MM.1S (cell line): ENCODE measurements around the gene IRF3.

Experiments
- DNase-seq: peaks from one replicate; pipeline ENCODE4 v3.0.0-alpha.2; 2015
- H2AFZ ChIP-seq: fragments of 300-600 bp; sonication (generic); 2 replicates; pipeline ENCODE4 v1.6.0; 2016; ENCODE audit warnings: antibody characterized with exemption, low read length
- H3F3A ChIP-seq: fragments of 300-600 bp; sonication (generic); 2 replicates; pipeline ENCODE4 v1.6.1; 2016; ENCODE audit warnings: mild to moderate bottlenecking, antibody characterized with exemption, low read length, moderate library complexity, mixed read lengths; ENCODE audit not compliant: insufficient read depth
- H3K27ac ChIP-seq: fragments of 300-600 bp; sonication (generic); 2 replicates; pipeline ENCODE4 v1.5.1; 2016; ENCODE audit warnings: mild to moderate bottlenecking, low read length
- H3K27me3 ChIP-seq: fragments of 300-600 bp; sonication (generic); replicated peaks from 2 replicates; pipeline ENCODE4 v1.6.0; 2016; ENCODE audit warnings: low read length; ENCODE audit not compliant: insufficient read depth
- H3K36me3 ChIP-seq: fragments of 300-600 bp; sonication (generic); replicated peaks from 2 replicates; pipeline ENCODE4 v1.6.1; 2016; ENCODE audit warnings: mild to moderate bottlenecking, low read length, mixed read lengths; ENCODE audit not compliant: insufficient read depth
- H3K4me1 ChIP-seq: fragments of 300-600 bp; sonication (generic); 2 replicates; pipeline ENCODE4 v1.6.1; 2016; ENCODE audit warnings: low read length, mixed read lengths
- H3K4me2 ChIP-seq: fragments of 300-600 bp; sonication (generic); 2 replicates; pipeline ENCODE4 v1.6.0; 2016; ENCODE audit warnings: low read depth, low read length
- H3K4me3 ChIP-seq: fragments of 300-600 bp; sonication (generic); 2 replicates; pipeline ENCODE4 v1.5.1; 2016; ENCODE audit warnings: low read length, mixed read lengths
- H3K79me2 ChIP-seq: fragments of 300-600 bp; sonication (generic); 2 replicates; pipeline ENCODE4 v1.6.1; 2016; ENCODE audit warnings: mixed run types, low read length, mixed read lengths
- H3K9ac ChIP-seq: fragments of 300-600 bp; sonication (generic); 2 replicates; pipeline ENCODE4 v1.6.1; 2016; ENCODE audit warnings: low read length, mixed read lengths
- H3K9me2 ChIP-seq: fragments of 300-600 bp; sonication (generic); replicated peaks from 2 replicates; pipeline ENCODE4 v1.6.1; 2016; ENCODE audit warnings: mild to moderate bottlenecking, low read length, mixed read lengths; ENCODE audit not compliant: insufficient read depth
- H3K9me3 ChIP-seq: fragments of 300-600 bp; sonication (generic); replicated peaks from 2 replicates; pipeline ENCODE4 v1.6.1; 2016; ENCODE audit warnings: mild to moderate bottlenecking, low read length, mixed read lengths; ENCODE audit not compliant: insufficient read depth
- H4K20me1 ChIP-seq: fragments of 300-600 bp; sonication (generic); 2 replicates; pipeline ENCODE4 v1.6.1; 2016; ENCODE audit warnings: mild to moderate bottlenecking, low read length, moderate library complexity, mixed read lengths; ENCODE audit not compliant: insufficient read depth
- EZH2 ChIP-seq: fragments of 300-600 bp; sonication (generic); optimal IDR thresholded peaks from 2 replicates; pipeline ENCODE3; 2017; ENCODE audit warnings: low read depth, mild to moderate bottlenecking, antibody characterized with exemption, low read length, mixed read lengths
- EZH2phosphoT487 ChIP-seq: fragments of 300-600 bp; sonication (generic); IDR thresholded peaks from 2 replicates; pipeline ENCODE4 v1.6.1; 2018; ENCODE audit warnings: antibody characterized with exemption, low read length
- TF ChIP-seq, protein P1 (sequence below): fragments of 300-600 bp; sonication (generic); IDR thresholded peaks from 2 replicates; pipeline ENCODE4 v1.5.1; 2016; ENCODE audit warnings: antibody characterized with exemption, low read length, mixed read lengths

IRF3 gene

DNA sequence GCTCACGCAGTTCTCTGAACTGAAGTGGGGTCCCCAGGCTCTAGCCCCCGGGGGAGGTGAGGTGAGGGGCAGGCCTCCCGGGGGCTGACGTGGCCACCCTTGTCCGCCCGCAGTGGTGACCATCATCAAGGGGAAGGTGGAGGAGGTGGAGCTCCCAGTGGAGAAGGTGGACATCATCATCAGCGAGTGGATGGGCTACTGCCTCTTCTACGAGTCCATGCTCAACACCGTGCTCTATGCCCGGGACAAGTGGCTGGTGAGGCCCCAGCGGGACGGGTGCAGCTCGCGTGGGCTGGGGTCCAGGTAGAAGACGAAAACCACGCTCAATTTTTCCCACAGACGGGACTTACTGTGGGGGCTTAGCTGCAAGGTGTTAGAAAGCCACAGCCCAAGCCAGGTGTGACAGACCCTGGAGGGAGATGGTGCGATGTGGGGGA is 18.2 kb upstream of the IRF3 start:
- no peaks in the 10 kb centered on the region for H3K9me3 ChIP-seq
- H2AFZ ChIP-seq = no peak overlapping the region
- peaks cover 6% of the 10 kb centered on the region for H3K36me3 ChIP-seq
- H3K4me1 ChIP-seq = peaks cover 16% of the 10 kb centered on the region
- H3K27ac ChIP-seq = no peak overlapping the region
- no peak overlapping the region for H3K4me2 ChIP-seq
- H3K4me3 ChIP-seq = no peak overlapping the region
- no peaks in the 10 kb centered on the region for H3K27me3 ChIP-seq
- no peak overlapping the region for H3K9ac ChIP-seq
- peaks cover 9% of the 10 kb centered on the region; the same call in 1 of the 2 replicates for H4K20me1 ChIP-seq
- no peaks in the 10 kb centered on the region for H3K9me2 ChIP-seq
- H3K79me2 ChIP-seq = peaks cover 41% of the 10 kb centered on the region
- TF ChIP-seq EZH2 = no peak
- no peak for TF ChIP-seq EZH2phosphoT487
- TF ChIP-seq, protein P1, sequence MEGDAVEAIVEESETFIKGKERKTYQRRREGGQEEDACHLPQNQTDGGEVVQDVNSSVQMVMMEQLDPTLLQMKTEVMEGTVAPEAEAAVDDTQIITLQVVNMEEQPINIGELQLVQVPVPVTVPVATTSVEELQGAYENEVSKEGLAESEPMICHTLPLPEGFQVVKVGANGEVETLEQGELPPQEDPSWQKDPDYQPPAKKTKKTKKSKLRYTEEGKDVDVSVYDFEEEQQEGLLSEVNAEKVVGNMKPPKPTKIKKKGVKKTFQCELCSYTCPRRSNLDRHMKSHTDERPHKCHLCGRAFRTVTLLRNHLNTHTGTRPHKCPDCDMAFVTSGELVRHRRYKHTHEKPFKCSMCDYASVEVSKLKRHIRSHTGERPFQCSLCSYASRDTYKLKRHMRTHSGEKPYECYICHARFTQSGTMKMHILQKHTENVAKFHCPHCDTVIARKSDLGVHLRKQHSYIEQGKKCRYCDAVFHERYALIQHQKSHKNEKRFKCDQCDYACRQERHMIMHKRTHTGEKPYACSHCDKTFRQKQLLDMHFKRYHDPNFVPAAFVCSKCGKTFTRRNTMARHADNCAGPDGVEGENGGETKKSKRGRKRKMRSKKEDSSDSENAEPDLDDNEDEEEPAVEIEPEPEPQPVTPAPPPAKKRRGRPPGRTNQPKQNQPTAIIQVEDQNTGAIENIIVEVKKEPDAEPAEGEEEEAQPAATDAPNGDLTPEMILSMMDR = no peak
- H3F3A ChIP-seq = peaks cover 18% of the 10 kb centered on the region
- DNase-seq = no peak

DNA sequence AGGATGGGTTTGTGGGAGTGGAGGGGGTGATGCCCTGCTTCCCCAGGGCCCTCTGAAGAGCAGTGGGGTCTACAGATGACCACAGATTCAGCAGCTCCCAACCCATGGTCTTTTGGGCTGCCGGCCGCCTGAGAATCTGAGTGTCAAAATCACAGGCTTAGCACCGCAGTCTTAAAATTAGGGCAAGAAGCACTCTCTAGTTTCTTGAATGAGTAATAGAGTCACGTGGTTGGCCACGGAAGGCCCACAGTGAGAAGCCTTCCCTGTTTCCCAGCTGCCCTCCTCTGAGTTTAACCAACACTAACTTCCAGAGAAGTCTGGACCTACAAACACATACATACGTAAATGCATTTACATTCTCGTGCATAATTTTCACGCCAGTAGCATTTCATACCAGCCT is 16.6 kb upstream of the IRF3 start:
- Histone ChIP-seq H3K4me1 (peaks cover 16% of the 10 kb centered on the region), H2AFZ (no peak overlapping the region), H3K36me3 (peaks cover 6% of the 10 kb centered on the region), H3K9me2 (no peaks in the 10 kb centered on the region), H3F3A (peaks cover 32% of the 10 kb centered on the region), H3K9ac (no peak overlapping the region), H3K27ac (no peak overlapping the region), H3K9me3 (no peaks in the 10 kb centered on the region), H3K4me2 (no peak overlapping the region), H3K27me3 (no peaks in the 10 kb centered on the region), H3K4me3 (no peak overlapping the region), H4K20me1 (peaks cover 9% of the 10 kb centered on the region; the same call in 1 of the 2 replicates), H3K79me2 (peaks cover 56% of the 10 kb centered on the region)
- DNase-seq = no peak
- TF ChIP-seq EZH2 (no peak), EZH2phosphoT487 (no peak)
- TF ChIP-seq, protein P1 = no peak

DNA sequence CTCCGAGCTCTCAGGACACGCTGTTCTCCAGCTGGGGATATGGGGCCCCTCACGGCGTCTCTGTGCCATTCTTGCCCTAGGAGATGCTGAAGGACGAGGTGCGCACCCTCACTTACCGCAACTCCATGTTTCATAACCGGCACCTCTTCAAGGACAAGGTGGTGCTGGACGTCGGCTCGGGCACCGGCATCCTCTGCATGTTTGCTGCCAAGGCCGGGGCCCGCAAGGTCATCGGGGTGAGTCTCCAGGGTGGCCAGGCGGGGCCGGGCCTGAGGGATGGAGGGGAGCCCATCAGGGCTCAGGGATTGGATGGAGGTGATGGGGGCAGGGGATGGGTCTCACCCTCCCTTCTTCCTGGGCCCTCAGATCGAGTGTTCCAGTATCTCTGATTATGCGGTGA is 16.2 kb upstream of the IRF3 start:
- H3K9me3 ChIP-seq = no peaks in the 10 kb centered on the region
- no peak overlapping the region for H3K27ac ChIP-seq
- H3K4me3 ChIP-seq = no peak overlapping the region
- no peaks in the 10 kb centered on the region for H3K27me3 ChIP-seq
- no peak overlapping the region for H3K9ac ChIP-seq
- H3K79me2 ChIP-seq = peaks cover 59% of the 10 kb centered on the region
- H4K20me1 ChIP-seq = peaks cover 9% of the 10 kb centered on the region; the same call in 1 of the 2 replicates
- no peak for DNase-seq
- H3F3A ChIP-seq = peaks cover 34% of the 10 kb centered on the region
- H3K4me1 ChIP-seq = peaks cover 16% of the 10 kb centered on the region
- no peak overlapping the region for H2AFZ ChIP-seq
- H3K4me2 ChIP-seq = no peak overlapping the region
- H3K36me3 ChIP-seq = peaks cover 6% of the 10 kb centered on the region
- no peaks in the 10 kb centered on the region for H3K9me2 ChIP-seq
- TF ChIP-seq, protein P1 = no peak
- TF ChIP-seq EZH2 = no peak
- no peak for TF ChIP-seq EZH2phosphoT487
